ENCODE results near the gene ZNF318. TPM values are rescaled to one million over a fixed set of nuclear protein-coding genes. Genes with fewer than 3 reads are reported as not detected.
A peak's percentile ranks its signal among the peaks of the same experiment; 100 is the strongest.

Gene ZNF318
- total and polyA plus RNA-seq, 10 of the 15 experiments (the other 5 are each of a cell fraction or from before 2014, with no cell fraction given), result 3.4 to 79.8 (median 13.7) TPM

DNA sequence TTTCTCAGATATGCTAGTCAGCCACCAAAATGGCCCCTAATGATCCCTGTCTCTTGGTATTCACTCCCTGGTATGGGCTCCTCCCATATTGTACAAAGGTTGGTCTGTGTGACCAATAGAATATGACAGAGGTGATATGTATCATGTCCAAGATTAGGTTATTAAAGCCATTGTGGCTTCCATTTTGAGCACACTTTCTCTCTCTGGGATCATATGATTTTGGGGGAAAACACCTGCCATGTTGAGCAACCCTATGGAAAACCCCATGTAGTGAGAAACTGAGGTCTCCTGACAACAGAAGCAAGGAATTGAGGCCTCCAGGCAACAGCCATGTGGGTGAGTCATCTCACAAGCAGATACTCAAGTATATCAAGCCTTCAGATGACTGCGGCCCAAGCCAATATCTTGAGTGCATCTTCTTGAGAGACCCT lies 7.1 kb upstream of the ZNF318 start (continued):
- TF ChIP-seq, protein P1, sequence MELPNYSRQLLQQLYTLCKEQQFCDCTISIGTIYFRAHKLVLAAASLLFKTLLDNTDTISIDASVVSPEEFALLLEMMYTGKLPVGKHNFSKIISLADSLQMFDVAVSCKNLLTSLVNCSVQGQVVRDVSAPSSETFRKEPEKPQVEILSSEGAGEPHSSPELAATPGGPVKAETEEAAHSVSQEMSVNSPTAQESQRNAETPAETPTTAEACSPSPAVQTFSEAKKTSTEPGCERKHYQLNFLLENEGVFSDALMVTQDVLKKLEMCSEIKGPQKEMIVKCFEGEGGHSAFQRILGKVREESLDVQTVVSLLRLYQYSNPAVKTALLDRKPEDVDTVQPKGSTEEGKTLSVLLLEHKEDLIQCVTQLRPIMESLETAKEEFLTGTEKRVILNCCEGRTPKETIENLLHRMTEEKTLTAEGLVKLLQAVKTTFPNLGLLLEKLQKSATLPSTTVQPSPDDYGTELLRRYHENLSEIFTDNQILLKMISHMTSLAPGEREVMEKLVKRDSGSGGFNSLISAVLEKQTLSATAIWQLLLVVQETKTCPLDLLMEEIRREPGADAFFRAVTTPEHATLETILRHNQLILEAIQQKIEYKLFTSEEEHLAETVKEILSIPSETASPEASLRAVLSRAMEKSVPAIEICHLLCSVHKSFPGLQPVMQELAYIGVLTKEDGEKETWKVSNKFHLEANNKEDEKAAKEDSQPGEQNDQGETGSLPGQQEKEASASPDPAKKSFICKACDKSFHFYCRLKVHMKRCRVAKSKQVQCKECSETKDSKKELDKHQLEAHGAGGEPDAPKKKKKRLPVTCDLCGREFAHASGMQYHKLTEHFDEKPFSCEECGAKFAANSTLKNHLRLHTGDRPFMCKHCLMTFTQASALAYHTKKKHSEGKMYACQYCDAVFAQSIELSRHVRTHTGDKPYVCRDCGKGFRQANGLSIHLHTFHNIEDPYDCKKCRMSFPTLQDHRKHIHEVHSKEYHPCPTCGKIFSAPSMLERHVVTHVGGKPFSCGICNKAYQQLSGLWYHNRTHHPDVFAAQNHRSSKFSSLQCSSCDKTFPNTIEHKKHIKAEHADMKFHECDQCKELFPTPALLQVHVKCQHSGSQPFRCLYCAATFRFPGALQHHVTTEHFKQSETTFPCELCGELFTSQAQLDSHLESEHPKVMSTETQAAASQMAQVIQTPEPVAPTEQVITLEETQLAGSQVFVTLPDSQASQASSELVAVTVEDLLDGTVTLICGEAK (IDR thresholded peaks at IDR 0.05; ENCODE audit: borderline replicate concordance), result no peak
- TF ChIP-seq FOXM1 (IDR thresholded peaks at IDR 0.05; ENCODE audit: low read depth, low read length), result peak; percentile 72; the same call in 1 of the 2 replicates
- TF ChIP-seq CHD2 (IDR thresholded peaks at IDR 0.05; ENCODE audit: borderline replicate concordance, low read depth, low read length), result no peak
- TF ChIP-seq RBBP5 (conservative IDR thresholded peaks at IDR 0.05), result no peak
- TF ChIP-seq NFXL1 (IDR thresholded peaks at IDR 0.05; ENCODE audit: borderline replicate concordance), result no peak
- no peak for TF ChIP-seq PAX5 (IDR thresholded peaks at IDR 0.05; ENCODE audit: borderline replicate concordance, low read depth, low read length)
- TF ChIP-seq MYC (IDR thresholded peaks at IDR 0.05; ENCODE audit: insufficient read depth, insufficient read length, insufficient replicate concordance, low read length, severe bottlenecking), result no peak
- no peak for TF ChIP-seq MYB (IDR thresholded peaks at IDR 0.05; ENCODE audit: borderline replicate concordance, low read depth, low read length)
- no peak for TF ChIP-seq GABPA (IDR thresholded peaks at IDR 0.05; ENCODE audit: low read depth)
- TF ChIP-seq, protein P2, sequence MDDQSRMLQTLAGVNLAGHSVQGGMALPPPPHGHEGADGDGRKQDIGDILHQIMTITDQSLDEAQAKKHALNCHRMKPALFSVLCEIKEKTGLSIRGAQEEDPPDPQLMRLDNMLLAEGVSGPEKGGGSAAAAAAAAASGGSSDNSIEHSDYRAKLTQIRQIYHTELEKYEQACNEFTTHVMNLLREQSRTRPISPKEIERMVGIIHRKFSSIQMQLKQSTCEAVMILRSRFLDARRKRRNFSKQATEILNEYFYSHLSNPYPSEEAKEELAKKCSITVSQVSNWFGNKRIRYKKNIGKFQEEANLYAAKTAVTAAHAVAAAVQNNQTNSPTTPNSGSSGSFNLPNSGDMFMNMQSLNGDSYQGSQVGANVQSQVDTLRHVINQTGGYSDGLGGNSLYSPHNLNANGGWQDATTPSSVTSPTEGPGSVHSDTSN (IDR thresholded peaks at IDR 0.05; ENCODE audit: insufficient replicate concordance, low read depth, low read length), result no peak
- TF ChIP-seq, protein P3, sequence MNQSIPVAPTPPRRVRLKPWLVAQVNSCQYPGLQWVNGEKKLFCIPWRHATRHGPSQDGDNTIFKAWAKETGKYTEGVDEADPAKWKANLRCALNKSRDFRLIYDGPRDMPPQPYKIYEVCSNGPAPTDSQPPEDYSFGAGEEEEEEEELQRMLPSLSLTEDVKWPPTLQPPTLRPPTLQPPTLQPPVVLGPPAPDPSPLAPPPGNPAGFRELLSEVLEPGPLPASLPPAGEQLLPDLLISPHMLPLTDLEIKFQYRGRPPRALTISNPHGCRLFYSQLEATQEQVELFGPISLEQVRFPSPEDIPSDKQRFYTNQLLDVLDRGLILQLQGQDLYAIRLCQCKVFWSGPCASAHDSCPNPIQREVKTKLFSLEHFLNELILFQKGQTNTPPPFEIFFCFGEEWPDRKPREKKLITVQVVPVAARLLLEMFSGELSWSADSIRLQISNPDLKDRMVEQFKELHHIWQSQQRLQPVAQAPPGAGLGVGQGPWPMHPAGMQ (IDR thresholded peaks at IDR 0.05; ENCODE audit: borderline replicate concordance), result no peak
- TF ChIP-seq NR2C1 (IDR thresholded peaks at IDR 0.05), result no peak
- no peak; the same call in 1 of the 2 replicates for TF ChIP-seq ATF7 (IDR thresholded peaks at IDR 0.05; ENCODE audit: low read depth)
- TF ChIP-seq, protein P4, sequence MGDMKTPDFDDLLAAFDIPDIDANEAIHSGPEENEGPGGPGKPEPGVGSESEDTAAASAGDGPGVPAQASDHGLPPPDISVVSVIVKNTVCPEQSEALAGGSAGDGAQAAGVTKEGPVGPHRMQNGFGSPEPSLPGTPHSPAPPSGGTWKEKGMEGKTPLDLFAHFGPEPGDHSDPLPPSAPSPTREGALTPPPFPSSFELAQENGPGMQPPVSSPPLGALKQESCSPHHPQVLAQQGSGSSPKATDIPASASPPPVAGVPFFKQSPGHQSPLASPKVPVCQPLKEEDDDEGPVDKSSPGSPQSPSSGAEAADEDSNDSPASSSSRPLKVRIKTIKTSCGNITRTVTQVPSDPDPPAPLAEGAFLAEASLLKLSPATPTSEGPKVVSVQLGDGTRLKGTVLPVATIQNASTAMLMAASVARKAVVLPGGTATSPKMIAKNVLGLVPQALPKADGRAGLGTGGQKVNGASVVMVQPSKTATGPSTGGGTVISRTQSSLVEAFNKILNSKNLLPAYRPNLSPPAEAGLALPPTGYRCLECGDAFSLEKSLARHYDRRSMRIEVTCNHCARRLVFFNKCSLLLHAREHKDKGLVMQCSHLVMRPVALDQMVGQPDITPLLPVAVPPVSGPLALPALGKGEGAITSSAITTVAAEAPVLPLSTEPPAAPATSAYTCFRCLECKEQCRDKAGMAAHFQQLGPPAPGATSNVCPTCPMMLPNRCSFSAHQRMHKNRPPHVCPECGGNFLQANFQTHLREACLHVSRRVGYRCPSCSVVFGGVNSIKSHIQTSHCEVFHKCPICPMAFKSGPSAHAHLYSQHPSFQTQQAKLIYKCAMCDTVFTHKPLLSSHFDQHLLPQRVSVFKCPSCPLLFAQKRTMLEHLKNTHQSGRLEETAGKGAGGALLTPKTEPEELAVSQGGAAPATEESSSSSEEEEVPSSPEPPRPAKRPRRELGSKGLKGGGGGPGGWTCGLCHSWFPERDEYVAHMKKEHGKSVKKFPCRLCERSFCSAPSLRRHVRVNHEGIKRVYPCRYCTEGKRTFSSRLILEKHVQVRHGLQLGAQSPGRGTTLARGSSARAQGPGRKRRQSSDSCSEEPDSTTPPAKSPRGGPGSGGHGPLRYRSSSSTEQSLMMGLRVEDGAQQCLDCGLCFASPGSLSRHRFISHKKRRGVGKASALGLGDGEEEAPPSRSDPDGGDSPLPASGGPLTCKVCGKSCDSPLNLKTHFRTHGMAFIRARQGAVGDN (IDR thresholded peaks at IDR 0.05), result peak; percentile 91
- peak; percentile 76 for TF ChIP-seq JUNB (IDR thresholded peaks at IDR 0.05)
- peak; percentile 80 for TF ChIP-seq IKZF1 (conservative IDR thresholded peaks at IDR 0.05)
- no peak for TF ChIP-seq POLR2AphosphoS2 (IDR thresholded peaks at IDR 0.05; ENCODE audit: low read depth, low read length)
